HepG2 (cell line): ENCODE results near the gene CCND1. TPM values are rescaled to one million over a fixed set of nuclear protein-coding genes. Genes with fewer than 3 reads are reported as not detected.

ENCODE experiments used
- AKAP8 ChIP-seq: sonication (generic); formaldehyde crosslinking; IDR thresholded peaks from 2 replicates; pipeline ENCODE4 v1.5.1; 2020; ENCODE audit warnings: mild to moderate bottlenecking, missing genetic modification reagents
- BRD4 ChIP-seq: sonication (generic); formaldehyde crosslinking; IDR thresholded peaks from 2 replicates; pipeline ENCODE4 v1.4.0; 2020; ENCODE audit warnings: missing genetic modification reagents
- ELF3 ChIP-seq: IDR thresholded peaks from 2 replicates; pipeline ENCODE4 v1.6.1; 2016; ENCODE audit warnings: missing genetic modification reagents, missing compliant biosample characterization
- FOSL2 ChIP-seq: sonication (generic); formaldehyde crosslinking; IDR thresholded peaks from 2 replicates; pipeline ENCODE4 v1.4.0; 2020; ENCODE audit warnings: missing genetic modification reagents
- GABPB1 ChIP-seq: IDR thresholded peaks from 2 replicates; pipeline ENCODE4 v1.6.1; 2016; ENCODE audit warnings: mild to moderate bottlenecking, missing genetic modification reagents, moderate library complexity, missing compliant biosample characterization
- GFI1 ChIP-seq: sonication (generic); formaldehyde crosslinking; IDR thresholded peaks from 2 replicates; pipeline ENCODE4 v1.5.0; 2020; ENCODE audit warnings: missing genetic modification reagents, mild to moderate bottlenecking, borderline replicate concordance
- HDAC6 ChIP-seq: fragments of 200-600 bp; sonication (generic); IDR thresholded peaks from 2 replicates; pipeline ENCODE4 v1.7.0; 2017; ENCODE audit warnings: mild to moderate bottlenecking, antibody characterized with exemption, low read length, low read depth
- HMGXB4 ChIP-seq, 2 experiments: sonication (generic) in 1 of 2; formaldehyde crosslinking in 1 of 2; IDR thresholded peaks; 2 replicates each; pipeline versions ENCODE4 v1.4.0 to v1.6.1; 2018 to 2020; ENCODE audit warnings: missing genetic modification reagents in 2 of 2, borderline replicate concordance in 1 of 2, low read depth in 1 of 2, mild to moderate bottlenecking in 1 of 2, missing biosample characterization in 1 of 2
- IKZF4 ChIP-seq: sonication (generic); formaldehyde crosslinking; IDR thresholded peaks from 2 replicates; pipeline ENCODE4 v1.5.1; 2020; ENCODE audit warnings: borderline replicate concordance, mild to moderate bottlenecking, low read depth, missing genetic modification reagents; ENCODE audit errors: not compliant biosample characterization
- IRF2 ChIP-seq: IDR thresholded peaks from 2 replicates; pipeline ENCODE4 v1.6.1; 2018; ENCODE audit warnings: missing genetic modification reagents, missing compliant biosample characterization
- LCORL ChIP-seq, 2 experiments: fragments of 450-650 bp in 1 of 2; sonication (generic) in 1 of 2; formaldehyde crosslinking in 1 of 2; IDR thresholded peaks; 2 replicates each; pipeline versions ENCODE4 v1.5.0 to v1.6.1; 2017 to 2020; ENCODE audit warnings: antibody characterized with exemption in 1 of 2, missing genetic modification reagents in 1 of 2
- POLR2G ChIP-seq: fragments of 200-400 bp; formaldehyde crosslinking; IDR thresholded peaks from 2 replicates; pipeline ENCODE4 v1.6.1; 2018; ENCODE audit warnings: mild to moderate bottlenecking, low read depth, low read length, moderate library complexity
- PPARG ChIP-seq: conservative IDR thresholded peaks from 2 replicates; pipeline ENCODE4 v1.6.1; 2016; ENCODE audit warnings: missing biosample characterization, missing genetic modification reagents
- SIN3B ChIP-seq: fragments of 150-350 bp; IDR thresholded peaks from 2 replicates; pipeline ENCODE4 v1.6.1; 2014; ENCODE audit warnings: low read length
- SP1 ChIP-seq, 2 experiments: fragments of 450-650 bp in 1 of 2; sonication (generic) in 1 of 2; formaldehyde crosslinking in 1 of 2; IDR thresholded peaks; 2 replicates each; pipeline versions ENCODE4 v1.4.0 to v1.6.1; 2016 to 2020; ENCODE audit warnings: missing genetic modification reagents in 1 of 2
- SP2 ChIP-seq: sonication (generic); formaldehyde crosslinking; IDR thresholded peaks from 2 replicates; pipeline ENCODE4 v1.5.1; 2020; ENCODE audit warnings: mild to moderate bottlenecking, missing genetic modification reagents
- ZBTB20 ChIP-seq: sonication (generic); formaldehyde crosslinking; IDR thresholded peaks from 2 replicates; pipeline ENCODE4 v1.8.1; 2023; ENCODE audit warnings: missing genetic modification reagents, low read depth, mild to moderate bottlenecking, borderline replicate concordance
- ZBTB26 ChIP-seq: IDR thresholded peaks from 2 replicates; pipeline ENCODE4 v1.6.1; 2016; ENCODE audit warnings: missing compliant biosample characterization, missing genetic modification reagents, borderline replicate concordance
- ZBTB7B ChIP-seq: sonication (generic); formaldehyde crosslinking; IDR thresholded peaks from 2 replicates; pipeline ENCODE4 v1.4.0; 2020; ENCODE audit warnings: missing genetic modification reagents
- ZNF121 ChIP-seq: sonication (generic); formaldehyde crosslinking; IDR thresholded peaks from 2 replicates; pipeline ENCODE4 v1.5.0; 2020; ENCODE audit warnings: mild to moderate bottlenecking, missing genetic modification reagents
- ZNF263 ChIP-seq: sonication (generic); formaldehyde crosslinking; IDR thresholded peaks from 2 replicates; pipeline ENCODE4 v1.4.0; 2020; ENCODE audit warnings: missing genetic modification reagents
- ZNF276 ChIP-seq: sonication (generic); formaldehyde crosslinking; IDR thresholded peaks from 2 replicates; pipeline ENCODE4 v1.4.0; 2020; ENCODE audit warnings: mild to moderate bottlenecking, low read depth, missing genetic modification reagents
- ZNF331 ChIP-seq: sonication (generic); formaldehyde crosslinking; IDR thresholded peaks from 2 replicates; pipeline ENCODE4 v1.4.0; 2020; ENCODE audit warnings: missing genetic modification reagents
- ZNF501 ChIP-seq: sonication (generic); formaldehyde crosslinking; IDR thresholded peaks from 2 replicates; pipeline ENCODE4 v1.5.1; 2020; ENCODE audit warnings: mild to moderate bottlenecking, moderate library complexity, missing genetic modification reagents
- ZNF550 ChIP-seq: sonication (generic); formaldehyde crosslinking; IDR thresholded peaks from 2 replicates; pipeline ENCODE4 v1.4.0; 2020; ENCODE audit warnings: mild to moderate bottlenecking, missing genetic modification reagents, borderline replicate concordance
- polyA plus RNA-seq, 8 experiments: library from polyadenylated mRNA; depleted of rRNA in 3 of 8; stranded (reverse) in 7 of 8; unstranded in 1 of 8; fragments of >200 nt; fragmentation: Illumina TruSeq in 4 of 8; extraction: Trizol in 4 of 8; gene quantifications; 2 replicates each; pipeline versions ENCODE4 v1.2.1 to v1.2.3, GENCODE V29; 2011 to 2016; ENCODE audit warnings: low read depth in 4 of 8, missing spikeins in 1 of 8, mixed read lengths in 1 of 8; ENCODE audit not compliant: insufficient read depth in 1 of 8
- total RNA-seq, 5 experiments: library from RNA; depleted of rRNA; stranded (reverse); fragments of >200 nt; fragmentation: Illumina TruSeq; extraction: Trizol; gene quantifications; 2 replicates each; pipeline ENCODE4 v1.2.3, GENCODE V29; 2016; ENCODE audit warnings: low read depth in 1 of 5

CCND1 gene
- total and polyA plus RNA-seq, 2 of the 13 experiments (the other 11 are each of a cell fraction or from before 2014, with no cell fraction given), result 107 to 136 TPM

DNA sequence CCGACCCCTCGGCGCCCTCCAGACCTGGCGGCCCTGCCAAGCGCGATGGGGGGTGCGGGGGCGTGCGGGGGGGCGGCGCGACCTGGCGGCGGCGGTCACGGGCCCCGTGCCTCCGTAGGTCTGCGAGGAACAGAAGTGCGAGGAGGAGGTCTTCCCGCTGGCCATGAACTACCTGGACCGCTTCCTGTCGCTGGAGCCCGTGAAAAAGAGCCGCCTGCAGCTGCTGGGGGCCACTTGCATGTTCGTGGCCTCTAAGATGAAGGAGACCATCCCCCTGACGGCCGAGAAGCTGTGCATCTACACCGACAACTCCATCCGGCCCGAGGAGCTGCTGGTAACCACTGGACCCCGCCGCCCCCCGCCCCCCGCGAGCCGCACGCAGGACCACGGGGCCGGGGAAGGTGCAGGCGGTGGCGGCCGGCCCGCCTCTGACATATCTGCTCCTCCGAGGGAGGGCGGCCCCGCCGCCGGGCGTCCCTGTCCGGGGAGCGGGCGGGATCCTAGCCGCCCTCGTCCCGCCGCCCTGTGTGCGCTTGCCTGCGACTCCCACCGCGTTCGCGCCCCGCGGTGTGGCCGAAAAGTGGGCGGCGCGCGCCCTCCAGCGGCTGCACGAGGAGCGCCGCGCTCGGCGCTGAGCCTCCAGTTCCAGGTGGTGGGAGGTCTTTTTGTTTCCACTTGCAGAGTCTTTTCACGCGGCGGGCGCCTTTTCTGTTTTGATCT is 2.1 kb downstream of the CCND1 start (continued):
- TF ChIP-seq POLR2G (peak; percentile 58), ELF3 (no peak), ZNF121 (CRISPR knock-in tag) (0 out of 2 replicates have a peak, but pooled peaks have one; percentile 17), FOSL2 (CRISPR knock-in tag) (peak; percentile 47; the same call in 1 of the 2 replicates), SP1 (IDR thresholded peaks at IDR 0.05) (no peak), SP1 (CRISPR knock-in tag; IDR thresholded peaks at IDR 0.05) (peak; percentile 25; the same call in 1 of the 2 replicates), AKAP8 (CRISPR knock-in tag) (peak; percentile 91; the same call in 1 of the 2 replicates), ZNF501 (CRISPR knock-in tag) (peak; percentile 31; the same call in 1 of the 2 replicates), HMGXB4 (CRISPR knock-in tag; IDR thresholded peaks at IDR 0.05; ENCODE audit: borderline replicate concordance in 1 of 2, low read depth in 1 of 2) (peak; percentile 80 to 92), ZNF331 (peak; percentile 40; the same call in 1 of the 2 replicates), IKZF4 (peak; percentile 10), SP2 (no peak), ZBTB20 (no peak), ZBTB26 (CRISPR knock-in tag) (no peak), HDAC6 (no peak), IRF2 (peak; percentile 53; the same call in 1 of the 2 replicates), GABPB1 (peak; percentile 53; the same call in 1 of the 2 replicates), GFI1 (CRISPR knock-in tag) (0 out of 2 replicates have a peak, but pooled peaks have one; percentile 34), ZNF550 (CRISPR knock-in tag) (no peak), ZNF276 (CRISPR knock-in tag) (peak; percentile 55; the same call in 1 of the 2 replicates), ZNF263 (CRISPR knock-in tag) (peak; percentile 34; the same call in 1 of the 2 replicates), PPARG (CRISPR knock-in tag) (0 out of 2 replicates have a peak, but pooled peaks have one; percentile 16), LCORL (IDR thresholded peaks at IDR 0.05) (no peak), LCORL (CRISPR knock-in tag; IDR thresholded peaks at IDR 0.05) (peak; percentile 76), SIN3B (0 out of 2 replicates have a peak, but pooled peaks have one; percentile 7), BRD4 (no peak), ZBTB7B (peak; percentile 73; the same call in 1 of the 2 replicates)
